Measurements from ENCODE around the gene LBH. TPM values are rescaled to one million over a fixed set of nuclear protein-coding genes. Genes with fewer than 3 reads are reported as not detected.

LBH gene
- total and polyA plus RNA-seq, 2 donors (not counting 3 experiments of a cell fraction or from before 2014, with no cell fraction given): 5.3 to 5.5 TPM

DNA sequence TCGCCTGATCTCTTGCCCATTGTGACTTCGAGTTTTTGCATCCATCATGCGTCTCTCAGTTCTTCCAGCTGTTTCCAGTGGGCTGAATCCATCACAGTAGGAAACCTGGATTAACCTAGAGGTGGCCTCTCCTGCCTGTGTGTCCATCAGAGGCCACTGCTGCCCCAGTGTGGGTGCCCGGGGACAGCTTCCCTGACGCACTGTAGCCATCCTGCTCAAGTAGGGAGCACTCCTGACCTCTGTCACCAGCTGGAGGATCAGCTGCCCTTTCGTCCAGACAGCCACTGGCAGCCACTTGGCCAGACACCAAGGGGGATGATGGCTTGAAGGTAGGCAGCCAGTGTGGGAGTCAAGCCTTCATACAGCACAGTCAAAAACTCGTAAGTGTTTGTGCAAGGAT, 36.9 kb upstream of the LBH start:
- Histone ChIP-seq H3K9ac (replicated peaks; ENCODE audit: extremely low read depth, insufficient read depth, low read length) (no peak overlapping the region), H3K9me1 (replicated peaks; ENCODE audit: control insufficient read depth, extremely low read depth, insufficient read depth, low read length) (no peaks in the 10 kb centered on the region), H3K27ac (ENCODE audit: insufficient read depth, low read depth, low read length) (no peak overlapping the region), H3K36me3 (ENCODE audit: control insufficient read depth in 2 of 2, extremely low read depth in 1 of 2, insufficient read depth in 2 of 2, low read length in 2 of 2) (no peaks in the 10 kb centered on the region), H2AFZ (ENCODE audit: low read depth, low read length) (no peak overlapping the region), H3K4me1 (ENCODE audit: control insufficient read depth, extremely low read depth, insufficient read depth, low read length) (no peaks in the 10 kb centered on the region), H3K79me2 (ENCODE audit: control insufficient read depth, insufficient read depth, low read length) (no peaks in the 10 kb centered on the region), H3K9me3 (replicated peaks; ENCODE audit: control insufficient read depth, insufficient read depth, low read length) (no peaks in the 10 kb centered on the region), H3K4me3 (replicated peaks in 1 of 3; ENCODE audit: insufficient read depth in 1 of 3, low read depth in 1 of 3, low read length in 3 of 3) (no peak overlapping the region), H3K4me2 (ENCODE audit: insufficient read depth, low read length) (no peak overlapping the region), H3K27me3 (ENCODE audit: control insufficient read depth in 2 of 2, insufficient read depth in 2 of 2, low read length in 2 of 2) (no peaks in the 10 kb centered on the region), H4K20me1 (replicated peaks; ENCODE audit: control insufficient read depth, extremely low read depth, insufficient read depth, low read length) (no peaks in the 10 kb centered on the region)
- no peak for DNase-seq (ENCODE audit: low read depth, low spot score)
- dilution Hi-C loops (cut with MboI; ENCODE audit: extremely low pct_ligation_motif_present, low sequenced_read_pairs) (no loop called here), intact Hi-C loops (cut with micrococcal nuclease) (no loop called here)
- FAIRE-seq: no peak
- ChIA-PET CTCF (interaction anchor here (1.0 to 1.5 kb wide), 2 partner anchors 30 to 517 kb away, joined by 4 to 5 read pairs; no protein-coding TSS in a partner anchor), POLR2A (no interaction called here)
- no TSS peak for BruUV-seq (replicated peaks)
- TF ChIP-seq, protein P1, sequence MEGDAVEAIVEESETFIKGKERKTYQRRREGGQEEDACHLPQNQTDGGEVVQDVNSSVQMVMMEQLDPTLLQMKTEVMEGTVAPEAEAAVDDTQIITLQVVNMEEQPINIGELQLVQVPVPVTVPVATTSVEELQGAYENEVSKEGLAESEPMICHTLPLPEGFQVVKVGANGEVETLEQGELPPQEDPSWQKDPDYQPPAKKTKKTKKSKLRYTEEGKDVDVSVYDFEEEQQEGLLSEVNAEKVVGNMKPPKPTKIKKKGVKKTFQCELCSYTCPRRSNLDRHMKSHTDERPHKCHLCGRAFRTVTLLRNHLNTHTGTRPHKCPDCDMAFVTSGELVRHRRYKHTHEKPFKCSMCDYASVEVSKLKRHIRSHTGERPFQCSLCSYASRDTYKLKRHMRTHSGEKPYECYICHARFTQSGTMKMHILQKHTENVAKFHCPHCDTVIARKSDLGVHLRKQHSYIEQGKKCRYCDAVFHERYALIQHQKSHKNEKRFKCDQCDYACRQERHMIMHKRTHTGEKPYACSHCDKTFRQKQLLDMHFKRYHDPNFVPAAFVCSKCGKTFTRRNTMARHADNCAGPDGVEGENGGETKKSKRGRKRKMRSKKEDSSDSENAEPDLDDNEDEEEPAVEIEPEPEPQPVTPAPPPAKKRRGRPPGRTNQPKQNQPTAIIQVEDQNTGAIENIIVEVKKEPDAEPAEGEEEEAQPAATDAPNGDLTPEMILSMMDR (IDR thresholded peaks at IDR 0.05; ENCODE audit: extremely low read depth in 1 of 2, insufficient read depth in 1 of 2, low read depth in 1 of 2, low read length in 2 of 2): no peak
- TF ChIP-seq MYC (IDR thresholded peaks at IDR 0.05; ENCODE audit: low read depth, low read length) (no peak), FOS (IDR thresholded peaks at IDR 0.05; ENCODE audit: borderline replicate concordance, insufficient read depth, low read length) (no peak), GATA2 (IDR thresholded peaks at IDR 0.05; ENCODE audit: insufficient read depth, insufficient read length, low read depth, low read length) (no peak), MAX (IDR thresholded peaks at IDR 0.05; ENCODE audit: insufficient read depth, insufficient read length) (no peak), JUN (IDR thresholded peaks at IDR 0.05; ENCODE audit: borderline replicate concordance, insufficient read depth, insufficient read length, low read depth) (no peak), EZH2 (IDR thresholded peaks at IDR 0.05; ENCODE audit: borderline replicate concordance, low read depth, low read length, severe bottlenecking) (no peak), POLR2AphosphoS5 (IDR thresholded peaks at IDR 0.05; ENCODE audit: insufficient read depth, low read depth, low read length) (no peak), POLR2A (IDR thresholded peaks at IDR 0.05; ENCODE audit: low read depth, low read length) (no peak)

Measured in endothelial cell of umbilical vein (primary cell).